T-helper 9 cell (primary cell): ENCODE measurements around the gene EGLN2.
"Not testable (repeated sequence)": the region's sequence is repeated elsewhere in the genome, so short reads cannot be mapped to it uniquely, and the experiment has no call there.

Source experiments
- DNase-seq: peaks from one replicate; pipeline ENCODE4 v3.0.0-alpha.2; 2020

EGLN2 gene

GRCh38 chr19:40802300-40803169 lies 3.5 kb downstream of the EGLN2 start:
- DNase-seq, result no peak

- DNase-seq, result no peak
These were observed 4.3 kb downstream of the EGLN2 start for GRCh38 chr19:40803170-40803856.

- peak; percentile 48 for DNase-seq
These were observed 5.1 kb downstream of the EGLN2 start for GRCh38 chr19:40803857-40804782.

- no peak for DNase-seq
These were observed 5.8 kb downstream of the EGLN2 start for GRCh38 chr19:40804783-40805242.

GRCh38 chr19:40805258-40805868 lies 6.4 kb downstream of the EGLN2 start:
- DNase-seq, result peak; percentile 41

- DNase-seq, result peak; percentile 77
These were observed 7.6 kb downstream of the EGLN2 start for GRCh38 chr19:40806423-40807146.

- no peak for DNase-seq
These were observed 8.4 kb downstream of the EGLN2 start for GRCh38 chr19:40807147-40808020.

- no peak for DNase-seq
These were observed 9.0 kb downstream of the EGLN2 start for GRCh38 chr19:40808021-40808325.

GRCh38 chr19:40808497-40808896 lies 9.5 kb downstream of the EGLN2 start:
- no peak for DNase-seq

- DNase-seq, result no peak
These were observed 10.5 kb downstream of the EGLN2 start for GRCh38 chr19:40809358-40810086.

GRCh38 chr19:40810160-40810559 lies 11.2 kb downstream of the EGLN2 start:
- DNase-seq, result no peak

GRCh38 chr19:40810649-40811408 lies 11.8 kb downstream of the EGLN2 start:
- DNase-seq, result not testable (repeated sequence)

- DNase-seq, result no peak
These were observed 12.7 kb downstream of the EGLN2 start for GRCh38 chr19:40811478-40812341.

- DNase-seq, result not testable (repeated sequence)
These were observed 13.6 kb downstream of the EGLN2 start for GRCh38 chr19:40812571-40812970.

GRCh38 chr19:40813182-40813581 lies 14.2 kb downstream of the EGLN2 start:
- DNase-seq, result no peak

GRCh38 chr19:40815223-40815622 lies 16.2 kb downstream of the EGLN2 start:
- no peak for DNase-seq

GRCh38 chr19:40818480-40819399 lies 19.7 kb downstream of the EGLN2 start:
- DNase-seq, result peak; percentile 71
